H9 (cell line): ENCODE measurements around the gene TDRD9. TPM values are rescaled to one million over a fixed set of nuclear protein-coding genes. Genes with fewer than 3 reads are reported as not detected.

ENCODE experiments used
- DNase-seq: peaks from one replicate; pipeline ENCODE4 v3.0.0-alpha.2; 2017
- H2AFZ ChIP-seq: one replicate; pipeline ENCODE4 v1.6.1; 2013; ENCODE audit warnings: mild to moderate bottlenecking, low read length, control low read depth, moderate library complexity
- H2AK5ac ChIP-seq: 2 replicates; pipeline ENCODE4 v1.6.1; 2013; ENCODE audit warnings: low read length, control low read depth, mixed read lengths; ENCODE audit not compliant: insufficient read length
- H2BK120ac ChIP-seq: one replicate; pipeline ENCODE4 v1.6.1; 2013; ENCODE audit warnings: low read depth, mild to moderate bottlenecking, low read length, control low read depth, inconsistent platforms; ENCODE audit not compliant: poor library complexity, severe bottlenecking
- H2BK12ac ChIP-seq: 2 replicates; pipeline ENCODE4 v1.6.1; 2013; ENCODE audit warnings: low read length, control low read depth, mixed read lengths, low read depth; ENCODE audit not compliant: insufficient read length
- H2BK15ac ChIP-seq: 2 replicates; pipeline ENCODE4 v1.6.1; 2013; ENCODE audit warnings: low read depth, low read length, control low read depth
- H2BK20ac ChIP-seq: one replicate; pipeline ENCODE4 v1.6.1; 2013; ENCODE audit warnings: low read depth, mild to moderate bottlenecking, low read length, control low read depth, inconsistent platforms; ENCODE audit not compliant: poor library complexity, severe bottlenecking
- H2BK5ac ChIP-seq: 2 replicates; pipeline ENCODE4 v1.6.1; 2013; ENCODE audit warnings: low read length, control low read depth, mixed read lengths; ENCODE audit not compliant: insufficient read length
- H3K14ac ChIP-seq: 2 replicates; pipeline ENCODE4 v1.6.1; 2013; ENCODE audit warnings: low read length, control low read depth; ENCODE audit not compliant: insufficient read depth
- H3K18ac ChIP-seq: 2 replicates; pipeline ENCODE4 v1.6.1; 2013; ENCODE audit warnings: low read depth, mild to moderate bottlenecking, mixed read lengths, low read length, control low read depth; ENCODE audit not compliant: insufficient read length
- H3K23ac ChIP-seq: 2 replicates; pipeline ENCODE4 v1.6.1; 2013; ENCODE audit warnings: low read length, control low read depth, mixed read lengths, low read depth; ENCODE audit not compliant: insufficient read length
- H3K23me2 ChIP-seq: 2 replicates; pipeline ENCODE4 v1.6.1; 2013; ENCODE audit warnings: low read depth, mild to moderate bottlenecking, mixed read lengths, low read length, control low read depth; ENCODE audit not compliant: insufficient read length, poor library complexity, severe bottlenecking
- H3K27ac ChIP-seq: 2 replicates; pipeline ENCODE4 v1.5.1; 2013; ENCODE audit warnings: low read length, control low read depth, mixed read lengths, low read depth; ENCODE audit not compliant: insufficient read length
- H3K27me3 ChIP-seq: 2 replicates; pipeline ENCODE4 v1.6.1; 2013; ENCODE audit warnings: low read length, control low read depth, inconsistent platforms; ENCODE audit not compliant: insufficient read depth
- H3K4ac ChIP-seq: 2 replicates; pipeline ENCODE4 v1.6.1; 2013; ENCODE audit warnings: low read depth, mild to moderate bottlenecking, control low read depth, inconsistent platforms, low read length, moderate library complexity
- H3K4me1 ChIP-seq: 2 replicates; pipeline ENCODE4 v1.6.1; 2013; ENCODE audit warnings: low read length, control low read depth, inconsistent platforms; ENCODE audit not compliant: insufficient read depth
- H3K4me2 ChIP-seq: 2 replicates; pipeline ENCODE4 v1.6.1; 2013; ENCODE audit warnings: low read length, control low read depth, mixed read lengths; ENCODE audit not compliant: insufficient read length, insufficient read depth
- H3K56ac ChIP-seq: 2 replicates; pipeline ENCODE4 v1.6.1; 2013; ENCODE audit warnings: low read depth, mild to moderate bottlenecking, mixed read lengths, low read length, control low read depth; ENCODE audit not compliant: insufficient read length
- H3K79me1 ChIP-seq: 2 replicates; pipeline ENCODE4 v1.6.1; 2013; ENCODE audit warnings: low read depth, mild to moderate bottlenecking, moderate library complexity, low read length, control low read depth, inconsistent platforms; ENCODE audit not compliant: insufficient read depth, poor library complexity, severe bottlenecking
- H3K79me2 ChIP-seq: 2 replicates; pipeline ENCODE4 v1.6.1; 2013; ENCODE audit warnings: low read length, control low read depth, inconsistent platforms; ENCODE audit not compliant: insufficient read depth
- H3K9ac ChIP-seq: 2 replicates; pipeline ENCODE4 v1.6.1; 2013; ENCODE audit warnings: low read length, control low read depth, mixed read lengths; ENCODE audit not compliant: insufficient read length; ENCODE audit errors: extremely low read depth
- H3K9me3 ChIP-seq: one replicate; pipeline ENCODE4 v1.6.1; 2013; ENCODE audit warnings: low read depth, low read length, inconsistent platforms; ENCODE audit not compliant: control insufficient read depth
- H3T11ph ChIP-seq: one replicate; pipeline ENCODE4 v1.6.1; 2013; ENCODE audit warnings: mild to moderate bottlenecking, low read length, control low read depth, inconsistent platforms
- H4K20me1 ChIP-seq: one replicate; pipeline ENCODE4 v1.6.1; 2013; ENCODE audit not compliant: control insufficient read depth, insufficient read length, insufficient read depth
- H4K5ac ChIP-seq: 2 replicates; pipeline ENCODE4 v1.6.1; 2013; ENCODE audit warnings: low read depth, mild to moderate bottlenecking, mixed read lengths, low read length, control low read depth; ENCODE audit not compliant: insufficient read length
- H4K8ac ChIP-seq: replicated peaks from 2 replicates; pipeline ENCODE4 v1.6.1; 2013; ENCODE audit warnings: low read length, control low read depth, mixed read lengths, low read depth; ENCODE audit not compliant: insufficient read length
- H4K91ac ChIP-seq: 2 replicates; pipeline ENCODE4 v1.6.1; 2013; ENCODE audit warnings: low read depth, mild to moderate bottlenecking, moderate library complexity, mixed read lengths, low read length, control low read depth; ENCODE audit not compliant: insufficient read length
- H3K27ac Mint-ChIP-seq, 3 experiments: 2 replicates in 2 of 3; 3 replicates in 1 of 3; pipeline ENCODE4 v1.8.0; 2020 to 2021; ENCODE audit warnings: mixed read lengths in 3 of 3, mild to moderate bottlenecking in 1 of 3, moderate library complexity in 1 of 3
- H3K27me3 Mint-ChIP-seq: 2 replicates; pipeline ENCODE4 v1.8.0; 2021; ENCODE audit warnings: low read depth, mild to moderate bottlenecking, moderate library complexity, mixed read lengths
- H3K36me3 Mint-ChIP-seq, 3 experiments: 2 replicates in 2 of 3; 3 replicates in 1 of 3; pipeline ENCODE4 v1.8.0; 2020 to 2021; ENCODE audit warnings: low read depth in 3 of 3, mixed read lengths in 3 of 3; ENCODE audit not compliant: insufficient read depth in 1 of 3
- H3K4me1 Mint-ChIP-seq, 2 experiments: 2 replicates each; pipeline ENCODE4 v1.8.0; 2020; ENCODE audit warnings: mixed read lengths in 2 of 2
- H3K4me3 Mint-ChIP-seq, 2 experiments: 2 replicates in 1 of 2; 3 replicates in 1 of 2; pipeline ENCODE4 v1.8.0; 2020 to 2021; ENCODE audit warnings: mild to moderate bottlenecking in 2 of 2, mixed read lengths in 2 of 2, moderate library complexity in 1 of 2
- H3K9me3 Mint-ChIP-seq, 2 experiments: 2 replicates in 1 of 2; 3 replicates in 1 of 2; pipeline ENCODE4 v1.8.0; 2020; ENCODE audit warnings: mild to moderate bottlenecking in 2 of 2, mixed read lengths in 2 of 2, moderate library complexity in 1 of 2
- CTCF ChIP-seq: fragments of 200-600 bp; sonication (generic); conservative IDR thresholded peaks from 3 replicates; pipeline ENCODE4 v1.8.0; 2021; ENCODE audit warnings: antibody characterized with exemption, mild to moderate bottlenecking
- WGBS: extraction: QIAGEN DNeasy Blood & Tissue Kit; methylation state at CpG from one replicate; pipeline ENCODE4 v1.1.7; 2013; ENCODE audit warnings: missing lambda C conversion rate, low lambda C conversion rate, mixed read lengths; ENCODE audit not compliant: insufficient read length; ENCODE audit errors: extremely low coverage; 5-methylcytosine and 5-hydroxymethylcytosine counted together
- total RNA-seq: library from RNA; stranded (reverse); gene quantifications from 2 replicates; pipeline ENCODE4 v1.2.1, GENCODE V29; 2021

TDRD9 gene
- total RNA-seq, 1 experiment from 2014 or later = not detected

GRCh38 chr14:104101651-104102281 is 173.5 kb downstream of the TDRD9 start:
- no peak overlapping the region for H4K5ac ChIP-seq
- no peak overlapping the region for H3K23ac ChIP-seq
- H3K56ac ChIP-seq = no peak overlapping the region
- no peak overlapping the region for H3K14ac ChIP-seq
- H2BK20ac ChIP-seq = no peak overlapping the region
- no peak overlapping the region for H3K4ac ChIP-seq
- Mint-ChIP-seq H3K27me3 (peaks cover 5% of the 10 kb centered on the region), H3K4me1 (no peaks in the 10 kb centered on the region), H3K4me3 (no peak overlapping the region), H3K36me3 (no peaks in the 10 kb centered on the region), H3K9me3 (no peaks in the 10 kb centered on the region), H3K27ac (peak overlapping the region in 1 of 3 experiments; percentile 62; a peak in 1 of 7 replicates)
- no peaks in the 10 kb centered on the region for H4K20me1 ChIP-seq
- no peak for TF ChIP-seq CTCF
- H3K23me2 ChIP-seq = no peaks in the 10 kb centered on the region
- no peak overlapping the region for H2AFZ ChIP-seq
- H2BK12ac ChIP-seq = no peak overlapping the region
- DNase-seq = no peak
- no peaks in the 10 kb centered on the region for H3K27me3 ChIP-seq
- H2BK15ac ChIP-seq = no peak overlapping the region
- H4K8ac ChIP-seq = no peak overlapping the region
- H3K18ac ChIP-seq = no peak overlapping the region
- H3K4me2 ChIP-seq = no peak overlapping the region
- H2AK5ac ChIP-seq = no peak overlapping the region
- no peak overlapping the region for H2BK120ac ChIP-seq
- H2BK5ac ChIP-seq = no peak overlapping the region
- no peak overlapping the region for H3K9ac ChIP-seq
- H3K79me2 ChIP-seq = no peaks in the 10 kb centered on the region
- H4K91ac ChIP-seq = no peak overlapping the region
- no peak overlapping the region for H3K27ac ChIP-seq
- WGBS = no CpG with 5 or more reads among the region's 16 CpGs
- no peaks in the 10 kb centered on the region for H3K79me1 ChIP-seq
- no peaks in the 10 kb centered on the region for H3K9me3 ChIP-seq
- no peaks in the 10 kb centered on the region for H3K4me1 ChIP-seq
- H3T11ph ChIP-seq = no peak overlapping the region

Other genes with a start within 250 kb of the TDRD9 start
- gene XRCC3, start 213.0 kb upstream of the TDRD9 start, total RNA-seq = 42.6 and 45.3 TPM in 2 replicates
- 49.7 and 50.5 TPM in 2 replicates for gene ZFYVE21, start 212.6 kb upstream of the TDRD9 start, total RNA-seq
- gene PPP1R13B, start 80.9 kb upstream of the TDRD9 start, total RNA-seq = 6.0 and 8.5 TPM in 2 replicates
- not detected in 2 replicates for gene RD3L, start 14.1 kb downstream of the TDRD9 start, total RNA-seq
- gene ASPG, start 157.2 kb downstream of the TDRD9 start, total RNA-seq = 0.24 and 0.33 TPM in 2 replicates
- gene KIF26A, start 210.1 kb downstream of the TDRD9 start, total RNA-seq = 43.0 and 44.2 TPM in 2 replicates